ENCODE data around the gene PDE1C.

The PDE1C gene

GRCh38 chr7:31925753-31926454, 144.3 kb downstream of the PDE1C start:
- DNase-seq (ENCODE audit: insufficient read length, low spot score): no peak
- TF ChIP-seq POU2F2 (IDR thresholded peaks at IDR 0.05; ENCODE audit: low read depth, low read length) (no peak), SPI1 (IDR thresholded peaks at IDR 0.05; ENCODE audit: low read depth, low read length) (no peak), POLR2A (IDR thresholded peaks at IDR 0.05; ENCODE audit: low read depth, low read length) (no peak), PAX5 (IDR thresholded peaks at IDR 0.05; ENCODE audit: insufficient read depth, low read length, severe bottlenecking) (no peak), POLR2AphosphoS5 (IDR thresholded peaks at IDR 0.05; ENCODE audit: low read depth, low read length) (no peak), TAF1 (IDR thresholded peaks at IDR 0.05; ENCODE audit: low read depth, low read length) (no peak)
- no peak for FAIRE-seq

- no peak for DNase-seq (ENCODE audit: insufficient read length, low spot score)
- FAIRE-seq: no peak
- TF ChIP-seq PAX5 (IDR thresholded peaks at IDR 0.05; ENCODE audit: insufficient read depth, low read length, severe bottlenecking): no peak
These were observed 146.0 kb downstream of the PDE1C start for GRCh38 chr7:31924251-31924650.

- FAIRE-seq: no peak
- DNase-seq (ENCODE audit: insufficient read length, low spot score): no peak
- TF ChIP-seq POLR2A (IDR thresholded peaks at IDR 0.05; ENCODE audit: low read depth, low read length) (no peak), TAF1 (IDR thresholded peaks at IDR 0.05; ENCODE audit: low read depth, low read length) (no peak)
These were observed 147.4 kb downstream of the PDE1C start for GRCh38 chr7:31922848-31923247.

- no peak for DNase-seq (ENCODE audit: insufficient read length, low spot score)
These were observed 149.2 kb downstream of the PDE1C start for GRCh38 chr7:31921047-31921446.

GRCh38 chr7:31919678-31920369, 150.4 kb downstream of the PDE1C start:
- no peak for DNase-seq (ENCODE audit: insufficient read length, low spot score)
- FAIRE-seq: no peak
- no peak for TF ChIP-seq PAX5 (IDR thresholded peaks at IDR 0.05; ENCODE audit: insufficient read depth, low read length, severe bottlenecking)
- TF ChIP-seq POLR2AphosphoS5 (IDR thresholded peaks at IDR 0.05; ENCODE audit: low read depth, low read length): no peak
- TF ChIP-seq SPI1 (IDR thresholded peaks at IDR 0.05; ENCODE audit: low read depth, low read length): no peak
- no peak for TF ChIP-seq TAF1 (IDR thresholded peaks at IDR 0.05; ENCODE audit: low read depth, low read length)
- TF ChIP-seq POU2F2 (IDR thresholded peaks at IDR 0.05; ENCODE audit: low read depth, low read length): no peak
- no peak for TF ChIP-seq POLR2A (IDR thresholded peaks at IDR 0.05; ENCODE audit: low read depth, low read length)

More at GRCh38 chr7:31921047-31921446, 149.2 kb downstream of the PDE1C start:
- no peak for TF ChIP-seq PAX5 (IDR thresholded peaks at IDR 0.05; ENCODE audit: insufficient read depth, low read length, severe bottlenecking)
- FAIRE-seq: no peak

GRCh38 chr7:31918706-31919393, 151.4 kb downstream of the PDE1C start:
- TF ChIP-seq POU2F2 (IDR thresholded peaks at IDR 0.05; ENCODE audit: low read depth, low read length) (no peak), SPI1 (IDR thresholded peaks at IDR 0.05; ENCODE audit: low read depth, low read length) (no peak), PAX5 (IDR thresholded peaks at IDR 0.05; ENCODE audit: insufficient read depth, low read length, severe bottlenecking) (no peak), POLR2A (IDR thresholded peaks at IDR 0.05; ENCODE audit: low read depth, low read length) (no peak), POLR2AphosphoS5 (IDR thresholded peaks at IDR 0.05; ENCODE audit: low read depth, low read length) (no peak), TAF1 (IDR thresholded peaks at IDR 0.05; ENCODE audit: low read depth, low read length) (no peak)
- FAIRE-seq: no peak
- DNase-seq (ENCODE audit: insufficient read length, low spot score): no peak

- no peak for FAIRE-seq
- DNase-seq (ENCODE audit: insufficient read length, low spot score): no peak
- TF ChIP-seq POLR2A (IDR thresholded peaks at IDR 0.05; ENCODE audit: low read depth, low read length) (no peak), TAF1 (IDR thresholded peaks at IDR 0.05; ENCODE audit: low read depth, low read length) (no peak), PAX5 (IDR thresholded peaks at IDR 0.05; ENCODE audit: insufficient read depth, low read length, severe bottlenecking) (no peak), SPI1 (IDR thresholded peaks at IDR 0.05; ENCODE audit: low read depth, low read length) (no peak), POLR2AphosphoS5 (IDR thresholded peaks at IDR 0.05; ENCODE audit: low read depth, low read length) (no peak), POU2F2 (IDR thresholded peaks at IDR 0.05; ENCODE audit: low read depth, low read length) (no peak)
These were observed 153.0 kb downstream of the PDE1C start for GRCh38 chr7:31917256-31917655.

- DNase-seq (ENCODE audit: insufficient read length, low spot score): no peak
- TF ChIP-seq PAX5 (IDR thresholded peaks at IDR 0.05; ENCODE audit: insufficient read depth, low read length, severe bottlenecking) (no peak), POLR2A (IDR thresholded peaks at IDR 0.05; ENCODE audit: low read depth, low read length) (no peak), POLR2AphosphoS5 (IDR thresholded peaks at IDR 0.05; ENCODE audit: low read depth, low read length) (no peak), POU2F2 (IDR thresholded peaks at IDR 0.05; ENCODE audit: low read depth, low read length) (no peak), SPI1 (IDR thresholded peaks at IDR 0.05; ENCODE audit: low read depth, low read length) (no peak), TAF1 (IDR thresholded peaks at IDR 0.05; ENCODE audit: low read depth, low read length) (no peak)
These were observed 160.0 kb downstream of the PDE1C start for GRCh38 chr7:31910191-31910590.

GRCh38 chr7:31906479-31907171, 163.6 kb downstream of the PDE1C start:
- TF ChIP-seq SPI1 (IDR thresholded peaks at IDR 0.05; ENCODE audit: low read depth, low read length) (no peak), PAX5 (IDR thresholded peaks at IDR 0.05; ENCODE audit: insufficient read depth, low read length, severe bottlenecking) (no peak), POU2F2 (IDR thresholded peaks at IDR 0.05; ENCODE audit: low read depth, low read length) (no peak), TAF1 (IDR thresholded peaks at IDR 0.05; ENCODE audit: low read depth, low read length) (no peak), POLR2AphosphoS5 (IDR thresholded peaks at IDR 0.05; ENCODE audit: low read depth, low read length) (no peak), POLR2A (IDR thresholded peaks at IDR 0.05; ENCODE audit: low read depth, low read length) (no peak)
- FAIRE-seq (peak; percentile 20), DNase-seq (ENCODE audit: insufficient read length, low spot score) (no peak)

More at GRCh38 chr7:31910191-31910590, 160.0 kb downstream of the PDE1C start:
- FAIRE-seq: no peak

All from GM12891 (cell line).